Stimulated activated CD4-positive, alpha-beta T cell treated with anti-CD3 and anti-CD28 coated beads, Interleukin-15, amount 100 ng/mL, for 48 hours (primary cell): ENCODE data around the gene CNTNAP2.

Source experiments
- DNase-seq, 2 donors: peaks; one replicate each; pipeline ENCODE4 v3.0.0-alpha.2; 2020; ENCODE audit warnings: low read depth in 2 of 2

Gene CNTNAP2

DNA sequence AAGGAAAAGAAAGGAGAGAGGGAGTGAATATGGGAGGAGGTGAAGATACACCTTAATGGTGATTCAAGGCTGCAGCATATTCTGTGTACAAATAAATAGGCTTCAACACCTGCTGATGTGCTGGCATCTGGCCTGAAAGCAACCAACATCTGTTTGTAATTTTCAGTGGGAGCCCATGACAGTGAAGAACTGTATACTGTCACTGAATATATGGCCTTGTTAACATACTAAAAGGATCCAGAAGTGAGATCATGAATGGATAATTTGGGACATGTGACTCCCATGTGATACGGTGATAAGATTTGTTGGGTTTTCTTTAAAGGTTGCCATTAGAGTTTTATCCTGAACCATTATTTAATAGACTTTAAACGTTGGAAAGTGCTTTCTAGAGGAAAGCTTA, 459.3 kb downstream of the CNTNAP2 start:
- no peak for DNase-seq

DNA sequence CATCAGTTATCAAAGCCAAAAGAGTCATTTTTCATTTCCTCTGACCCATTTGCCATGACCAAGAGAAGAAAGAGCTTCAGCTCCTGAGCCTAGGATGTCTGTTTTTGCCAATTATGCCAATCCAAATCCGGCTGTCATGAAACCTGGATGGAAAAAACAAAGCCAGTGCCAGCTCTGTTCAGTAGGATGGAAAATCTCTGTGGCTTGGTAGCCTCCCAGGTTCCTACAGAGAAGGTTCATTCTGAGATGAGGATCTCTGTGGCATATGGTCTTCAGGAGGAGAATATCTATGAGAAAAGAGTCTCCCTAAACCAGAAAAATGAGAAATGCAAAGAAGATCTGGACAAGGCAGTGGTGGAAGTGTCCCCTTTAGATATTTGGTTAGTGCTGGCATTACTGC, 475.4 kb downstream of the CNTNAP2 start:
- DNase-seq, result no peak

DNA sequence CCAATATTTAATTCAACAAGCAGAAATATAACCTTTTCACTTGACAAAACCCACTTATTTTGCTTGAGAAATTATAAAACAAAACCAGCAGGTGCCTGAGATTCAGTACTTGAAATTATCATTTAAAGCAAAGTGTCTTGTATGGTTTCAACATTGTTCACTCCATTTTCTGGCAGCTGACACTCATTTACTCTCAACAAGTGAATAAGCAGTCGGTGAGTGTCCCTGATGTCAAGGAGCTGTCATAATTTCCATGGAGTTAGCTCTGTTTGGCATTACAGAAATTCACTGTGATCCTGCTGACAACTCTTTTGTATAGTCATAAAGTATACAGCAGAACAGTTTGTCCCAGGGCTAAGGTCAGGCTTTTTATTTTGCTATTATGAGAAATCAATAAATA, 490.0 kb downstream of the CNTNAP2 start:
- no peak for DNase-seq

DNA sequence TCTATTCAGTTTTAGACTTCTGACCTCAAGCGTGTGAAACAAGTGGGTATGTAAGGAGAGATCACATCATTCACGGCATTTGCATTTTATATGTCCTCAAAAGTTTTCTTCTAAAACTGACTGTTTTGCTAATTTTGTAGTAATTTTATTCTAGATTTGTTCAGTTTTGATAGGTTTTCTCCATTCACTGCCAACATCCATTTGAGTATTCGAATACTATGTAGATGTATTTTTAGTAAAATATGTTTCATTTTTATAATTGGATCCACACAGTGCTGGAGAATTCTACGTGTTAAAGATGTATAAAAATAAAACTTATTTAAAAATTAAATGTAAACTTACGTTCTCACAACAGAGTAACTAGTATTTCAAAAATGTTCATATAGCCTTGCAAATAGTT, 503.0 kb downstream of the CNTNAP2 start:
- no peak for DNase-seq

DNA sequence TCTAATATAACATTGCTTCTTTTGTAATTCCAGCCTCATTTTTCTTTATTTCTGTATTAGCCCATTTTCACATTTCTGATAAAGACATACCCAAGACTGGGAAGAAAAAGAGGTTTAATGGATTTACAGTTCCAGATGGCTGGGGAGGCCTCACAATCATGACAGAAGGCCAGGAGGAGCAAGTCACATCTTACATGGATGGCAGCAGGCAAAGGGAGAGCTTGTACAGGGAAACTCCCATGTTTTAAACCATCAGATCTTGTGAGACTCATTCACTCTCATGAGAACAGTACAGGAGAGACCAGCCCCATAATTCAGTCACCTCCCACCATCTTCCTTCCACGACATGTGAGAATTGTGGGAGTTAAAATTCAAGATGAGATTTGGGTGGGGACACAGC, 510.3 kb downstream of the CNTNAP2 start:
- DNase-seq, result no peak

DNA sequence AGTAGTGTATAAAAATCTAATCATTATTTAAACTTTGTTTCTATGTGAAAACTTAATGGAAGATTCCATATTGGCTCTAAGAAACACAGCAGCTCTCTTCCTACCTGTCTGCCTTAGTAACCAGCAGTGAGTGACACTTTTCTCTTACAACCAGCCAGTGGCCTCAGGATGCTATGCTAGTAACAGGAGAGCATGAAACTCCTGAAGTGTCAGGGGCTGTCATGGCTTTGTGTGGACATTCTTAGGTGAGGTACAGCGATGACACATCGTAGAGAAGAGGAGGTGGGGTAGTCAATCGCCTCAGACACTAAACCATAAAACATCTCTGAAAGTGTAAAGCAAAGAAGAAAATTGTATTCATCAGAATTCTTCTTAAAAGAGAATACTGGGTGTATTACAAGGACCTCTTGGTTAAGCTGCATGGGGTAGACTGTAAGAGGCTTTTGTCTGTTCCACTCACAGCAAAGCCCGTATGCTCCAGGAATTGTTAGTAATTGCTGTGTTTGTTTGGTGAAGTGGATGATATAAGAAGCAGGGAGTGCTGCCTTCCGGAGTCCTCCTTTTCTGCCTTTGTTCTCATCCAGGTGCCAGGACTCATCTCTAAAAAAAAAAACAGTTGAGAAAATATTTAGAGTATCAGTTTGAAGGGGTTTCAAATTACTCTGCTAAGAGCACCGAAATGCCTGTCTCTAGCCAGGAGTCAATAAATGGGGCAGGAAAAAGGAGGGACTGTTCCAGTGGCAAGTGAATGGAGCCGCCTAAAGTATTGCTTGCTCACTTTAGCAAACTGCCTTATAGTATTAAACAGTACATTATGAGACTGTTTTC, 518.8 kb downstream of the CNTNAP2 start:
- DNase-seq, result no peak

DNA sequence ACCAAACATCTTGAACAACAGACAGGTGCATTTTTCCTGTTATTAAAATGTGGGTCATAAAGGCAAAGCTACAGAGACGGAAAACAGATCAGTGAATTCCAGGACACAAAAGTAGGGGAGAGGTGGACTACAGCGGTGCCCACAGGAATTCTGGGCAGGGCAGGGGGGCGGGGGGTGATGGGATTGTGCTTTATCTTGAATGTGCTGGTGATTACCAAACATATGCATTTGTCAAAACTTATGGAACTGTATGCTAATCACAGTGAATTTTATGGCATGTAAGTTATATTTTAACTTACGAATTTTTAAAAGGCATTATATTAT, 519.4 kb downstream of the CNTNAP2 start:
- DNase-seq, result no peak

DNA sequence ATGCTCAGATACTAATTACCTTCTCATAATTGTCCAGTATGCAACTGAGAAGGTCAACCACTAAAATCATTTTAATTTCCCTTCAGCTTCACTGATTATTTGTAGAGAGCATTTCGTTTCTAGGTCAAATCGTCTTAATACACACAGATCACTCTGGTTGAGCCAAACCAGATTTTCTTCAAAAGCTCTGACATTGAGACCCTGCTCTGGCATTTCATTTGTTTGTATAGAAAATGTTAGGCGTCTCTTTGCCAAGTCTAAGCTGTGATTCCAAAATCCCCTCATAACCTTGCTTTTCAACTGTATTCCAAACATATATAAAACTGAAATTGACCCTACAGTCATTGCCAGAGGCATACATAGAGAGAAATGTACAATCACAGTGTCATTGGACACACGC, 520.0 kb downstream of the CNTNAP2 start:
- no peak for DNase-seq

DNA sequence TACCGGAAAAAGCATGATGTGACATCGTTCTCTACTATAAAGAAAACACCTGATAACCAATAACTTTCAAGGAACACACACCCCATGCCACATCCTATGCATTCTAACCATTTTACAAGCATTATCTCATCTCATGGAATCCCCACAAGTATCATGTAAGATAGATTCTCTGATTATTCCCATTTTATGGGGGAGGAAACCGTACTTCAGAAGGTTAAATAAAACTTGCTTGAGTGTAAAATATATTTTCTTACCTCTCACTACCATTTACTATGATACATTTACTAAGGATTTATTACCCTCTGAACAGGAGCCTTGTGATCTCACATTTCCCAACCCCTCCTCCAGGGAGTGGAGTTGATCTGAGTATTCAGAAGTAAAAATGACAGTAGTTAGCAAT, 522.7 kb downstream of the CNTNAP2 start:
- no peak for DNase-seq

DNA sequence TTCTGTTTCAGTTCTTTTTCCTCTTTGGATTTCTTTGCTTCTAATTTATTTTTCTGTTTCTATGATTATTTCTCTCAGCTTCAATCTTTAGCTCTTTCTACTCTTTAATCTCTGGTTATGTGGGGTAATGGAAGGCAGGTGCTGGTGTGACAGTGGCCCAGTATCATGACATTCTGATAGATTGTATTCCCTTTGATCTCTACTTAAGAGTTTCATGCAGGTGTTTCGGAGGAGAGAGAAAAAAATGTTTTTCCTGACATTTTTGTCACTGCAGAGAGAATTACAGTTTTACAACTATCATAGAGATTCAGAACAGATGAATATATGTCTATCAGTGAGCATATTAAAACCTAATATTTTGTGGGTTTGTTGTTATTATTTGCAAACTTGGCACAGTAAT, 524.9 kb downstream of the CNTNAP2 start:
- DNase-seq, result no peak

DNA sequence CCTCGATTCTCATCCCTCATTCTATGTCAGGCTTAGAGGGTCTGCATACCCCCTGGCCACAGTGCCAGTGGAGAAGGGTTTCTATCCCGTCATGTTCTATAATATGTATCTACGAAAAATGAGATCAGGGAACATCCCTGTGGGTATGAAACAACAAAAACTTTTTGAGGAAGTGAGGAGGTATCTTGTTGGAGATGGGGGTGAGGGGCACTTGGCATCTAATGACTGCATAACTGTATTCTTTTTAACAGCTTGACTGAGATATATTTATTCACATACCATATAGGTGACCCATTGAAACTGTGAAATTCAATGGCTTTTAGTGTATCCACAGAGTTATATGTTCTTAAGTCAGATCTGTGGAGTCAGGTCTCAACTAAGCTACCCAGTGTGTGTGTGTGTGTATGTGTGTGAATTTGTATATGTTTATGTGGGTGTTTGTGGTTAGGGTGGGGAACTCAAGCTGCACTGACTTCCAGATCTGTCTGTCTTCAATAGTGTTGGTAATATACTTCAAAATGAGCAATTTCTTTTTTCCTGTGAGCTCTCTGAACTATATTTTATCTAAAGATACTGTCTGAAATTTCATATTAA, 528.9 kb downstream of the CNTNAP2 start:
- no peak for DNase-seq

DNA sequence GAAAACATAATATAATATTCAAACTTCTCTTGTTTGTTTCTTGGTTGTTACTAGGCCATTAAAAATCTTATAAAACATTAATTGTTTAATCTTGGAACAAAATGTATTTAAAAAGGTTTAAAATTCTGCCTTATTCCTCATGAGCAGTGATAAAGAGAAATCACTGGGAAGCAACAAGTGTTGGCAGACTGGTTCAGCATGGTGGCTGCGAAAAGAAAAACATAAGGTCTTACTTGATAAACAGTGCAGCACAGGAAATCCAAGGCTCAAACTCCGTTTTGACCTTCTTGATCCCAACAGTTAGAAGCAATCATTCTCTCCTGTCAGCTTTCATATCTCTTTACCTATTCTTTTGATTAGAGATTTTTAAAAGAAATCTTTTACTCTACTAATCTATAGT, 530.8 kb downstream of the CNTNAP2 start:
- no peak for DNase-seq

DNA sequence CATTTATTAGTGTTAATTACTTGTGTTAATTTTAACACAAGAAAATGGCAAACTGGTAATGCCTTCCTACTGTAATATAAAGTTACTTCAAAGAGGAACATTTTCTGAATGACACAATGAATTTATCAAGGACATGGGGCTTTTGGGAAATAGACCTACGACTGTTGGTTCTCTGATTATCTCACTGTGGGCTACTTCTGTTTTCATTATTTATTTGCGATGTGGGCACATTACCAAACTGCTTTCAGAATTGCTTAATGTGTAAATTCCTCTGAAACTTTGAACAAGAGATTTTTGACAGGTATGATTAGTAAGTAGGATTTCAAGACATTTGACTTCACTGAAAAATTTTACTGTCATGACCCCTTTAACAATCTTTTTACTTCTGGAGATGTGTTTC, 535.6 kb downstream of the CNTNAP2 start:
- no peak for DNase-seq

DNA sequence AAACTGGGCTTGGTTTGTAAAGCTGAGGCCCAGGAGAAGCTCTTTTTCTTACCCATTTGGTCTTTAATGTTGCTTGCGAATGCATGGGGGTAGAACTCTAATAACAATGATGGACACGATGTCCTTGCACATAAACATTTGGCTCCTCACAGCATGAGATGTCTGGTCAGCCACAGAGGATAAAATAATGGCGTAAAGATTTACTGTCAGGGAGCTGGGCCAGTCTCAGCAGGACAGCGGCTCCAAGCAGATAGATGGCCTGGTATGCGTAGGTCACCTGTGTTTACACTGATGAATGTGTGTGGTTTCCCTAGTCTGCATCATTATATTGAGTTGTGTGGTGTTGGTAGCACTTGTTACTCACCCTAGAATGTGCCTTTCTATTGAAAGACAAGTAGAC, 537.4 kb downstream of the CNTNAP2 start:
- no peak for DNase-seq

DNA sequence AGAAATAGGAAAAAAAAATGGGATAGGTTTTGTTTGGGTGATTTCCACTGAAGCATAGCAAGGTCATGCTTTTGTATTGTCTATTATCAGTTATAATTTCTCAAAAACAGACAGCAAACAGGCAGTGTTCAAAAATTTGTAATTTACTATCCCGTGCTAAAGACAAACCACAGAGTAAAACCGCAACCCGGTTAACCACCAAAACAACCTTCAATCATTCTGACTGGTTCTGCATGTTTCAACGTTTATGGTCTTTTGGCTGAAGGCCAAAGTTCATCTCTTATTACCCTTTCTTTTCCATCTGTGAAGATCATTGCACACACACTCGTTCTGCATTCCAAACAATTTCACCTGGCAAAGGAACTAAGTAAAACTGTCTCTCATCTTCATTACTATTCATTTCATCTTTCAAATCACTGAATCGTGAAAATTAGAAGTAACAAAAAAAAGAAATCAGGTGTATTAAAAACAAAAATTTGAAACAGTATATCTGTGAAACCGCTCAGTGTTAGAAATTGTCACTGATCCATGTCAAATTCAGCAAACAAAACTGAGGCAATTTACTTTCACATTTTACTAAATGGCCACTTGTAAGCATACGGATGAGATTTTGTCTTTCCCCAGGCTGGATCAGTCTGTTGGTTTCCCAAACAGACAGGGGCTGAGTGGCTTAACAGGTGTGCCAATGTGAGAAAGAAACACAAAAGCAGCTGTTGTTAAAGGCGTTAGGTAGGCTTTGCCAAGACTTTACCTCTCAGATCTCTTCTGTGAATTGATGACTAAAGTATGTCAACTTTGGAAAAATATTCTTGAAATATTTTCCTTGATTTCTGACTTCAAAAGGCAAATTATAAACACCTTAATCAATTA, 539.6 kb downstream of the CNTNAP2 start:
- no peak for DNase-seq

DNA sequence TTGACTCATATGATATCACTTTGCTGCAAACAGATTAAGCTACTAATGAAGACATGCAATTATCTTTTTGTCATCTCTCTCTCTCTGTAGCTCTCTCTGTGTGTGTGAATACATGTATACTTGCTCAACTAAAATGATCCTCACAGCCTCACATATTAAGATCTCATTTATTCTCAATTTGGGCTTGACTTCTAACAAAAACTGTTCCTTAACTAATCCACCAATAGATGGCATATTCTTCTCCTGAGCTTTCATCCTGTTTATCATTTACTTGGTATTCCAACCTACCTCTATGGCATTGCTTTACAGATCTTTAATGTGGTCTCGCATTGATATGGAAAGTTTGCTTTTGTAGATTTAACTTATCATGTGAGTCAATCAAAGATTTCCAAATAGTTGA, 540.4 kb downstream of the CNTNAP2 start:
- no peak for DNase-seq

DNA sequence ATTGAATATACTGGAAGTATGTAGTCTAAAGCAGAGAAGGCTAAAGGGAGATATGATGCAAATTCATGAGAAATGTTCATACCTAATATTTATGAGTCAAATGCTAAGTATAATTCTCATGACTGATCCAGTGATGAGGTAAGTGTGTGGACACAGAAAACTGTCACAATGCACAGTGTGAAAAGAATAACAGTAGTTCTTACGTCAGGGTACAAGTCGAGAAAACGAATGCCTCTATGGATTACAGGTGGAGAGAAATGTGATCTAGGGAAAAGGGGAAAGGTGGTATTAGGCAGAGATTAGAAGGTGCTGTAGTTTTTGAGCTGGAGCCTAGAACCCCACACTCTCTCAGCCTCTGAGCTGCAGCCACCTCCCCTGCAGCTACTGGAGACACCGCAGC, 542.0 kb downstream of the CNTNAP2 start:
- DNase-seq, result no peak

DNA sequence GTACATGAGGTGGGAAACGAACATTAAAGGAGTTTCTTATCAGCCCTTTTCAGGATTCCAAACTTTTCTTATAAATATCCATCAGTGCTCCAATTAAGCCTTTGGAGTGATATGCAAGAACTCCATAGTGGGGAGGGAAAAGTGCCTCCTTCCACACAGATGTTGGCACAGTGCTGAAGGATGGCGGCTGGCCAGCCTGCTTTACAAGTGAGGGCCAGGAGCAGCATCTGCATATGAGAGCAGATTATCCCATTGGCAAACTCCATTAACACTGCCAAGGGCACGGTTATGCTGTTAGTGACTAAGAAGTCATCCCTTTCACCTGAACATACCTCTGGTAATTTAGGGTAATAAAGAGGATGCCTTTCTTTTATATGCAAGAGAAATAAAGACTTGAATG, 543.1 kb downstream of the CNTNAP2 start:
- no peak for DNase-seq

DNA sequence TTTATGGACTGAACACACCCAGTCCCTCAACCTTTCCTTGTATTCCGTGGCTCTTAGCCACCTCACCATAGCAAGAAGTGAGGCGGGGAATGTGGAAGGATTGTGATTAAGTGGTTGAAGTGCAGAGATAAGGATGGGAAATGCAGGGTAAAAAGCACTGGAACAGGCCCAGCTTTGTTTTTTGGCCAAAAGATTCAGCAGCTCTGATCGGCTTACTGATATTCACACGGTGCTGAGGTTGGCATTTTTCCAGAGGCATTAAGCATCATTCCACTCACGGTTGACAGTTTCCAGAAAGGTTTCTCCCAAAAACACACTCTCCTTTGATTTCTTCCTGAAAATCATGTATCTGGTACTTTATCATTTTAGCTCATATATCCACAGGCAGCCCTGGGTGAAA, 544.2 kb downstream of the CNTNAP2 start:
- no peak for DNase-seq

DNA sequence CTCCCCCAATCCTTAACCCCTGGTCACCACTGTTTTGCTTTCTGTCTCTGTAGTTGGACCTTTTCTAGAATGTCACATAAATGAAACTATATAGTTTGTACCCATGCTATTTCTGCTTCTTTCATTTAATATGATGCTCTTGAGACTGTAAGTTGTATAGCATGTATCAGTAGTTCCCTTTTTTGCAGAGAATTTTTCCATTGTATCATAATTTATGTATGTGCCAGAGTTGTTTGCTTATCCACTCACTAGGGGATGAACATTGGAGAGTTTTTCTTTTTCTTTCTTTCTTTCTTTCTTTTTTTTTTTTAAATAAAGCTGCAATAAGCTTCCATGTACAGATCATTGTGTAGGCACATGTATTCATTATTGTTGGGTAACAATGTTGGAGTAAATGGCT, 544.8 kb downstream of the CNTNAP2 start:
- DNase-seq, result no peak

DNA sequence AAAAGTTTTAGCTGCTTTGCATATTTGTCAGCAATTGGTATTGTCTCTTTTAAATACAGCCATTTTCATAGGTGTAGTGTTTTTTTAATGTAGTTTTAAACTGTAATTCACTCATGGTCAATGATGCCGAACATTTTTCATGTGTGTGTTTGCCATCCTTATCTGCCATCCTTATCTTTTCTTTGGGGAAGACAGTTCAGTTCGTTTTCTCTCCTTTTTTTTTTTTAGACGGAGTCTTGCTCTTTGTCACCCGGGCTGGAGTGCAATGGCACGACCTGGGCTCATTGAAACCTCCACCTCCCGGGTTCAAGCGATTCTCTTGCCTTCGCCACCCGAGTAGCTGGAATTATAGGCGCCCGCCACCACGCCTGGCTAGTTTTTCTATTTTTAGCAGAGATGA, 545.3 kb downstream of the CNTNAP2 start:
- DNase-seq, result no peak

DNA sequence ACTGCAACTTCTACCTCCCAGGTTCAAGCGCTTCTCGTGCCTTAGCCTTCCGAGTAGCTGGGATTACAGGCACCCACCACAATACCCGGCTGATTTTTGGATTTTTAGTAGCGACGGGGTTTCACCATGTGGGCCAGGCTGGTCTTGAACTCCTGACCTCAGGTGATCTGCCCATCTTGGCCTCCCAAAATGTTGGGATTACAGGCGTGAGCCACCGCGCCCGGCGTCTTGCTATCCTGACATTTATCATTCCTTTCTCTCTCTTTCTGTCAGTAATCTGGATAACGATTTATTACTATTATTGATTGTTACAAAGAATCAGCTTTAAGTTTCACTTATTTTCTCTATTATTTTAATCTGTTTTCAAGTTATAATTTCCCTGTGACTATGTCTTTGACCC, 548.4 kb downstream of the CNTNAP2 start:
- DNase-seq, result no peak

DNA sequence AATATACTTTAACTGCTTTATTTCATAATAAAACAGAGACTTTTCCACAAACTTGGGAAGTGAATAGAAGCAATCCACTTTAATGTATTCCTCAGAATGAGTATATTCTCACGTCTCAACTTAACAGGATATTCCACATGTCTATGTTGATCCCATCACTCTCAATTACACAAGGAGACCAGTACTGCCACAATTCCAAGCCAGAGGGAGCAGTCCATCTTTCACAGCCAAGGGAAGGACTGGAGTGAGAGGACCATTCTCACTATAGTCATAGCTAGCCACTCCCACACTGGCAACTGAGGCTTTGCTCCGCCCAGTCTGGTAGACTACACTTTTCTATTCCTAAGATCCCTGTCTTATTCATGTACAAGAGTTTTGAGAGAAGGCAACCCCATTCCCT, 553.9 kb downstream of the CNTNAP2 start:
- no peak for DNase-seq
